Lung (tissue), 12 donors: ENCODE results near the gene PLXND1. TPM values are rescaled to one million over a fixed set of nuclear protein-coding genes. Genes with fewer than 3 reads are reported as not detected.

Experiments
- ATAC-seq: fragments of 200-7000 bp; cut with Tn5 transposase; one replicate; pipeline ENCODE4 v1.9.1; 2020; ENCODE audit warnings: moderate number of reproducible peaks; ENCODE audit not compliant: insufficient read depth, low FRiP score
- DNase-seq, 3 donors: peaks; one replicate each; pipeline ENCODE4 v3.0.0-alpha.2; 2013 to 2017
- H3K27ac ChIP-seq, 2 donors: one replicate each; pipeline ENCODE4 v1.5.1; 2013; ENCODE audit warnings: mild to moderate bottlenecking in 2 of 2, moderate library complexity in 2 of 2, control low read depth in 1 of 2, inconsistent platforms in 1 of 2, low read depth in 1 of 2, low read length in 1 of 2
- H3K27me3 ChIP-seq, 3 donors: one replicate each; pipeline ENCODE4 v1.5.1; 2013; ENCODE audit warnings: low read length in 2 of 3; ENCODE audit not compliant: control insufficient read depth in 3 of 3, insufficient read depth in 3 of 3
- H3K36me3 ChIP-seq, 4 donors: one replicate each; pipeline ENCODE4 v1.5.1; 2013; ENCODE audit warnings: low read length in 4 of 4, mild to moderate bottlenecking in 1 of 4, moderate library complexity in 1 of 4; ENCODE audit not compliant: control insufficient read depth in 4 of 4, insufficient read depth in 4 of 4
- H3K4me1 ChIP-seq, 5 donors: one replicate each; pipeline ENCODE4 v1.5.1; 2013; ENCODE audit warnings: low read length in 5 of 5, mild to moderate bottlenecking in 2 of 5, moderate library complexity in 1 of 5; ENCODE audit not compliant: control insufficient read depth in 5 of 5, insufficient read depth in 5 of 5
- H3K4me3 ChIP-seq: one replicate; pipeline ENCODE4 v1.5.1; 2013; ENCODE audit warnings: mild to moderate bottlenecking, control low read depth, moderate library complexity
- H3K9ac ChIP-seq, 2 donors: one replicate each; pipeline ENCODE4 v1.5.1; 2013; ENCODE audit warnings: low read length in 2 of 2, control low read depth in 1 of 2; ENCODE audit not compliant: insufficient read depth in 1 of 2
- H3K9me3 ChIP-seq, 4 donors: one replicate each; pipeline ENCODE4 v1.5.1; 2013; ENCODE audit warnings: low read length in 3 of 4, mild to moderate bottlenecking in 1 of 4, moderate library complexity in 1 of 4; ENCODE audit not compliant: control insufficient read depth in 4 of 4, insufficient read depth in 3 of 4
- WGBS, 2 donors: extraction: QIAGEN DNeasy Blood & Tissue Kit; methylation state at CpG; one replicate each; pipeline ENCODE4 v1.1.7; 2013; 5-methylcytosine and 5-hydroxymethylcytosine counted together
- polyA plus RNA-seq, 2 donors: library from polyadenylated mRNA; stranded (reverse); fragments of 200-250 nt; gene quantifications; one replicate each; pipeline ENCODE4 v1.2.1, GENCODE V29; 2013
- total RNA-seq, 2 donors: library from RNA; depleted of rRNA in 1 of 2; stranded (reverse); fragments of >200 nt in 1 of 2; gene quantifications; one replicate each; pipeline ENCODE4 v1.2.1, GENCODE V29; 2014 to 2021
- TF ChIP-seq, protein P1 (sequence below): IDR thresholded peaks from 2 replicates; pipeline ENCODE4 v1.5.1; 2012; ENCODE audit warnings: mild to moderate bottlenecking; ENCODE audit errors: control extremely low read depth, extremely low read depth
- donor health status: control.
- donor health status: control.
- donor health status: Bipolar disorder and iron deficiency.
- donor health status: healthy.
- donor health status: DM: yes; HTN: yes; CAD: no.

Gene PLXND1
- total and polyA plus RNA-seq, 4 donors: 128 to 233 (median 180) TPM

- 84 to 87% methylated on average over 18 of the region's 18 CpGs for WGBS, 2 donors
- no peak for DNase-seq
- Histone ChIP-seq H3K9me3 (no peaks in the 10 kb centered on the region), H3K36me3 (peaks cover 0 to 48% (median 16%) of the 10 kb centered on the region in 4 donors), H3K4me1 (peaks cover 0 to 80% (median 32%) of the 10 kb centered on the region in 5 donors), H3K9ac (no peak overlapping the region), H3K27me3 (no peaks in the 10 kb centered on the region), H3K4me3 (no peak overlapping the region), H3K27ac (no peak overlapping the region)
- no peak for ATAC-seq
- TF ChIP-seq, protein P1, sequence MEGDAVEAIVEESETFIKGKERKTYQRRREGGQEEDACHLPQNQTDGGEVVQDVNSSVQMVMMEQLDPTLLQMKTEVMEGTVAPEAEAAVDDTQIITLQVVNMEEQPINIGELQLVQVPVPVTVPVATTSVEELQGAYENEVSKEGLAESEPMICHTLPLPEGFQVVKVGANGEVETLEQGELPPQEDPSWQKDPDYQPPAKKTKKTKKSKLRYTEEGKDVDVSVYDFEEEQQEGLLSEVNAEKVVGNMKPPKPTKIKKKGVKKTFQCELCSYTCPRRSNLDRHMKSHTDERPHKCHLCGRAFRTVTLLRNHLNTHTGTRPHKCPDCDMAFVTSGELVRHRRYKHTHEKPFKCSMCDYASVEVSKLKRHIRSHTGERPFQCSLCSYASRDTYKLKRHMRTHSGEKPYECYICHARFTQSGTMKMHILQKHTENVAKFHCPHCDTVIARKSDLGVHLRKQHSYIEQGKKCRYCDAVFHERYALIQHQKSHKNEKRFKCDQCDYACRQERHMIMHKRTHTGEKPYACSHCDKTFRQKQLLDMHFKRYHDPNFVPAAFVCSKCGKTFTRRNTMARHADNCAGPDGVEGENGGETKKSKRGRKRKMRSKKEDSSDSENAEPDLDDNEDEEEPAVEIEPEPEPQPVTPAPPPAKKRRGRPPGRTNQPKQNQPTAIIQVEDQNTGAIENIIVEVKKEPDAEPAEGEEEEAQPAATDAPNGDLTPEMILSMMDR: no peak
These were observed 50.7 kb downstream of the PLXND1 start for GRCh38 chr3:129555616-129556357.

GRCh38 chr3:129555153-129555550 is 51.3 kb downstream of the PLXND1 start:
- Histone ChIP-seq H3K9ac (no peak overlapping the region), H3K27me3 (no peaks in the 10 kb centered on the region), H3K4me3 (no peak overlapping the region), H3K27ac (no peak overlapping the region), H3K36me3 (peaks cover 0 to 44% (median 16%) of the 10 kb centered on the region in 4 donors), H3K9me3 (no peaks in the 10 kb centered on the region), H3K4me1 (peaks cover 0 to 73% (median 29%) of the 10 kb centered on the region in 5 donors)
- TF ChIP-seq, protein P1: no peak
- DNase-seq (peak; percentile 55 to 67 (median 57)), ATAC-seq (no peak)
- WGBS, 2 donors: 72 to 76% methylated on average over 15 of the region's 15 CpGs

DNA sequence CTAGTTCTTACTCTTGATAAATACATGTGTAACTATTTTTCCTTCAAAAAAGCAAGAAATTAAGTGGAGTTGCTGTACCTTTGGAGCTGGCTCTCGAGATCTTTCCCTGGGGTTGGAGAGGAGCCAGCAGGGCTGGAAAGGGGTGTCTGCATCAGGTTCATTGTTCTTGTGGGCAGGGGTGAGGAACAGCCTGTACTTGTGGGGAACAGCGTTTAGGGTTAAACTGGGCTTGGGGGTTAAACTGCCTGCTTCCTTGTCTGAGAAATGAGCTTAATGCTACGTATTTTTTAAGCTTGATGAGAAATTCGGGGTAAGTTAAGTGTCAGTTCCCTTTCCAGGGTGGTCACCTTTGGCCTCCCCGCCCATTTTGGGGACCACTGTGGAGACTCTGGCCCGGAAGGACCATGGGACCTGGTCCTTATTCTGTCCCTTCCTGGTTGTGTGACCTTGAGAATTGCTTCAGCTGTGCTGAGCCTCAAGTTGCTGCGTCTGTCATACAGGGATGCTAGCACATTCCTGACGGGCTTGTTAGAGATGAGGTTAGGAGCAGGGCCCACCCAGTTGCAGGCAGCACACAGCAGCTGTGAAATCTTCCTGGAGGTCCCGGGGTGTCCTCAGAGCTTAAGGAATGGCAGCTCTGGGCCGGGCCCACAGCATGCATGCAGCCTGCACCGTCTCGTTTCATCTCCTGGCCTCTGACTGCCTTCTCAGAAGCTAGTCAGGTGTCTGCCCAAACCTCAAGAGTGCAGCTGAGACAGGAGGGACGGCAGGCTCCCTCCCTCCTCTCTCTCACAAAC is 51.9 kb downstream of the PLXND1 start:
- H3K4me3 ChIP-seq: no peak overlapping the region
- TF ChIP-seq, protein P1: no peak
- no peak overlapping the region for H3K27ac ChIP-seq
- peaks cover 0 to 67% (median 23%) of the 10 kb centered on the region in 5 donors for H3K4me1 ChIP-seq
- 52 to 57% methylated on average over 13 of the region's 13 CpGs for WGBS, 2 donors
- H3K36me3 ChIP-seq: peaks cover 0 to 38% (median 13%) of the 10 kb centered on the region in 4 donors
- no peak for ATAC-seq
- no peaks in the 10 kb centered on the region for H3K9me3 ChIP-seq
- no peaks in the 10 kb centered on the region for H3K27me3 ChIP-seq
- peak in 2 of 3 donors; percentile 54 to 57 for DNase-seq
- no peak overlapping the region for H3K9ac ChIP-seq
